Thyroid gland (tissue), 4 donors: Measurements from ENCODE around the gene MRPS10. TPM values are rescaled to one million over a fixed set of nuclear protein-coding genes. Genes with fewer than 3 reads are reported as not detected.

Experiments
- DNase-seq, 2 donors: peaks; one replicate each; pipeline ENCODE4 v3.0.0-alpha.2; 2019
- H3K27ac ChIP-seq, 3 donors: fragments of 200-600 bp; sonication (generic); 1 replicate in 2 of 3; 2 replicates in 1 of 3; pipeline ENCODE4 v1.5.1; 2016 to 2019; ENCODE audit warnings: mild to moderate bottlenecking in 1 of 3, moderate library complexity in 1 of 3
- H3K27me3 ChIP-seq: fragments of 200-600 bp; sonication (generic); one replicate; pipeline ENCODE4 v1.5.1; 2019
- H3K36me3 ChIP-seq, 2 donors: fragments of 200-600 bp; sonication (generic); one replicate each; pipeline ENCODE4 v1.5.1; 2016 to 2019
- H3K4me1 ChIP-seq, 2 donors: fragments of 200-600 bp; sonication (generic); one replicate each; pipeline ENCODE4 v1.5.1; 2017 to 2019
- H3K4me3 ChIP-seq, 3 donors: fragments of 200-600 bp; sonication (generic); replicated peaks in 1 of 3; 1 replicate in 2 of 3; 2 replicates in 1 of 3; pipeline ENCODE4 v1.5.1; 2016; ENCODE audit warnings: mild to moderate bottlenecking in 1 of 3
- H3K9me3 ChIP-seq: fragments of 200-600 bp; sonication (generic); one replicate; pipeline ENCODE4 v1.5.1; 2017
- POLR2A ChIP-seq, 2 donors: fragments of 450-650 bp; IDR thresholded peaks; one replicate each; pipeline ENCODE4 v1.6.1; 2017; ENCODE audit warnings: antibody characterized with exemption in 2 of 2, mild to moderate bottlenecking in 2 of 2, moderate library complexity in 1 of 2
- WGBS, 2 donors: methylation state at CpG; one replicate each; pipeline ENCODE4 v1.1.5; 2017; 5-methylcytosine and 5-hydroxymethylcytosine counted together
- intact Hi-C: fragments of 100-400 bp; cut with DNase I; formaldehyde crosslinking; loops from one replicate; pipeline ENCODE4 v1.15.1; 2023
- total RNA-seq, 4 donors: library from RNA; depleted of rRNA; stranded (reverse); fragments of >200 nt; gene quantifications; one replicate each; pipeline ENCODE4 v1.2.3, GENCODE V29; 2016
- TF ChIP-seq, protein P1 (sequence below), 6 experiments: fragments of 200-600 bp in 3 of 6; fragments of 450-650 bp in 3 of 6; sonication (generic) in 3 of 6; IDR thresholded peaks; one replicate each; pipeline ENCODE4 v1.5.1; 2016 to 2019; ENCODE audit warnings: antibody characterized with exemption in 6 of 6, mild to moderate bottlenecking in 2 of 6, inconsistent platforms in 1 of 6, moderate library complexity in 1 of 6

The MRPS10 gene
- total RNA-seq, 4 donors from 2014 or later, result 35.2 to 42.5 (median 36.9) TPM

DNA sequence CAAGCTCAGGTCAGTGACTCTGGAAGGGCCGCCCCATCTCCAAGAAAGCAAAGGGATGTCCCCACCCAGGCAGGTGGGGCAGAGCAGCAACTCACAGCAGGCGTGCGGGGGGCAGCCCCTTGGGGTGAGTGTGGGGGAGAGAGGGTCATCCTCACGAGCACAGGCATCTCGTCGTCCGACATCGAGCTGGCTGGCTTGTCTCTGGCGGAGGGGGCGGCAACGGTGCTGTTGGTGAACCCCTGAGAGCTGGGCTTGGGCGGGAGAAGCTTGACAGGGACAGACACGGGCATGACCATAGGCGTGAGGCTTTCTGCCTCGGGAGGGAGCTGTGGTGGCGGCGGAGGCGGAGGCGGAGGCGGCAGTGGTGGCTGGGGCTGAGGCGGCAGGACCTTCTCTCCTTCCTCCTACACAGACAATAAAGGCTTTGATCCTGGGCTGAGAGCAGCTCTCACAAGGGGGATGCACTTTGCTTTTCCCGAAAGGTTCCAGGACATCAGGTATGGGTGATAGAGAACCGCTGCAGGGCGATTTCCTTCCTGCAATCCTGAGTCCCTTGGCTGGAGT lies 45.6 kb upstream of the MRPS10 start:
- Histone ChIP-seq H3K36me3 (no peaks in the 10 kb centered on the region), H3K4me3 (no peak overlapping the region), H3K9me3 (no peaks in the 10 kb centered on the region), H3K4me1 (peaks cover 0 to 12% of the 10 kb centered on the region in 2 donors), H3K27ac (no peak overlapping the region), H3K27me3 (no peaks in the 10 kb centered on the region)
- TF ChIP-seq POLR2A (IDR thresholded peaks at IDR 0.05), result no peak
- TF ChIP-seq, protein P1, sequence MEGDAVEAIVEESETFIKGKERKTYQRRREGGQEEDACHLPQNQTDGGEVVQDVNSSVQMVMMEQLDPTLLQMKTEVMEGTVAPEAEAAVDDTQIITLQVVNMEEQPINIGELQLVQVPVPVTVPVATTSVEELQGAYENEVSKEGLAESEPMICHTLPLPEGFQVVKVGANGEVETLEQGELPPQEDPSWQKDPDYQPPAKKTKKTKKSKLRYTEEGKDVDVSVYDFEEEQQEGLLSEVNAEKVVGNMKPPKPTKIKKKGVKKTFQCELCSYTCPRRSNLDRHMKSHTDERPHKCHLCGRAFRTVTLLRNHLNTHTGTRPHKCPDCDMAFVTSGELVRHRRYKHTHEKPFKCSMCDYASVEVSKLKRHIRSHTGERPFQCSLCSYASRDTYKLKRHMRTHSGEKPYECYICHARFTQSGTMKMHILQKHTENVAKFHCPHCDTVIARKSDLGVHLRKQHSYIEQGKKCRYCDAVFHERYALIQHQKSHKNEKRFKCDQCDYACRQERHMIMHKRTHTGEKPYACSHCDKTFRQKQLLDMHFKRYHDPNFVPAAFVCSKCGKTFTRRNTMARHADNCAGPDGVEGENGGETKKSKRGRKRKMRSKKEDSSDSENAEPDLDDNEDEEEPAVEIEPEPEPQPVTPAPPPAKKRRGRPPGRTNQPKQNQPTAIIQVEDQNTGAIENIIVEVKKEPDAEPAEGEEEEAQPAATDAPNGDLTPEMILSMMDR (IDR thresholded peaks at IDR 0.05), result no peak
- DNase-seq, result no peak
- intact Hi-C loops, result loop anchor here (5.0 kb wide), 2 partner anchors 269 to 284 kb away; no protein-coding TSS in a partner anchor
- whole genome bisulfite sequencing, 2 donors, result 85 to 92% methylated on average over 20 to 21 of the region's 24 CpGs

- H3K4me1 ChIP-seq, result peaks cover 0 to 12% of the 10 kb centered on the region in 2 donors
- peak; percentile 23 to 29 for DNase-seq
- no peaks in the 10 kb centered on the region for H3K27me3 ChIP-seq
- H3K36me3 ChIP-seq, result no peaks in the 10 kb centered on the region
- TF ChIP-seq, protein P1 (IDR thresholded peaks at IDR 0.05), result peak in 5 of 6 experiments; percentile 21 to 65 (median 42)
- TF ChIP-seq POLR2A (IDR thresholded peaks at IDR 0.05), result no peak
- no peak overlapping the region for H3K4me3 ChIP-seq
- intact Hi-C loops, result loop anchor here (5.0 kb wide), 2 partner anchors 271 to 286 kb away; no protein-coding TSS in a partner anchor
- H3K9me3 ChIP-seq, result no peaks in the 10 kb centered on the region
- 40 to 48% methylated on average over 10 of the region's 11 CpGs for WGBS, 2 donors
- no peak overlapping the region for H3K27ac ChIP-seq
Measured at GRCh38 chr6:42260972-42261371, 43.3 kb upstream of the MRPS10 start.

DNA sequence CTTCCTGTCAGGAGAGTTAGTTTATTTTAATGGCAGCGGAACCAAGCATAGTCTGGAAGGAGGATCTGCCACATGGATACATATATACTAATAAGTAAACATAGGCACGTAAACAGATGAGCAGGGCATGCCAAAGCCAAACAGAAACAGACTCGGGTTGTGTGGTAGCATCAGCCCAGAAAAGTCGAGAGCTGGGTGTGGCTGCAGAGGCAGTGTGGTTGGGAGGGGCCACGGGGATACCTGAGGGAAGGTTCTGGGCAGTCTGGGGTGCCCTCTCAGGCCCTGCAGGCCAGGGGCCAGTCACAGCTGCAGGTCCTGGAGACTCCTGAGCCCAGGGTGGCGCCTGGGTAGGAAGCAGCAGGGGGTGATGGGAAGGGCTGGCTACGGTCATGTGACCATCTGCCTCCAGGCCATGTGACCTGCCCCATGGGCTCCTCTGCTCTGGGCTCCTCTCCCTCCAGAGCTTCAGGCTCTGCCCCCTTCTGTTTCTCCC lies 42.8 kb upstream of the MRPS10 start:
- Histone ChIP-seq H3K27me3 (no peaks in the 10 kb centered on the region), H3K27ac (peak overlapping the region in 2 of 3 donors; percentile 18 to 19), H3K9me3 (no peaks in the 10 kb centered on the region), H3K4me3 (no peak overlapping the region), H3K36me3 (no peaks in the 10 kb centered on the region), H3K4me1 (peaks cover 0 to 12% of the 10 kb centered on the region in 2 donors)
- intact Hi-C loops, result loop anchor here (5.0 kb wide), 2 partner anchors 272 to 287 kb away; no protein-coding TSS in a partner anchor
- WGBS, 2 donors, result 73 to 84% methylated on average over 6 to 7 of the region's 7 CpGs
- DNase-seq, result peak in 1 of 2 donors; percentile 13
- no peak for TF ChIP-seq POLR2A (IDR thresholded peaks at IDR 0.05)
- TF ChIP-seq, protein P1 (IDR thresholded peaks at IDR 0.05), result no peak

GRCh38 chr6:42259841-42260395 lies 42.3 kb upstream of the MRPS10 start:
- no peaks in the 10 kb centered on the region for H3K9me3 ChIP-seq
- WGBS, 2 donors, result 80 to 90% methylated on average over 10 of the region's 10 CpGs
- peak overlapping the region in 2 of 3 donors; percentile 18 to 19 for H3K27ac ChIP-seq
- intact Hi-C loops, result loop anchor here (5.0 kb wide), 2 partner anchors 272 to 287 kb away; no protein-coding TSS in a partner anchor
- no peaks in the 10 kb centered on the region for H3K36me3 ChIP-seq
- H3K27me3 ChIP-seq, result no peaks in the 10 kb centered on the region
- TF ChIP-seq POLR2A (IDR thresholded peaks at IDR 0.05), result no peak
- TF ChIP-seq, protein P1 (IDR thresholded peaks at IDR 0.05), result no peak
- no peak for DNase-seq
- H3K4me3 ChIP-seq, result no peak overlapping the region
- H3K4me1 ChIP-seq, result peaks cover 0 to 12% of the 10 kb centered on the region in 2 donors

- Histone ChIP-seq H3K4me1 (peaks cover 0 to 12% of the 10 kb centered on the region in 2 donors), H3K27ac (no peak overlapping the region), H3K27me3 (no peaks in the 10 kb centered on the region), H3K9me3 (no peaks in the 10 kb centered on the region), H3K4me3 (no peak overlapping the region), H3K36me3 (no peaks in the 10 kb centered on the region)
- TF ChIP-seq, protein P1 (IDR thresholded peaks at IDR 0.05), result no peak
- no peak for TF ChIP-seq POLR2A (IDR thresholded peaks at IDR 0.05)
- no peak for DNase-seq
- intact Hi-C loops, result no loop called here
- 88 to 95% methylated on average over 31 of the region's 31 CpGs for WGBS, 2 donors
Measured at GRCh38 chr6:42259286-42259685, 41.6 kb upstream of the MRPS10 start.
